PC-9 (cell line): Measurements from ENCODE around the gene GAL3ST2.

Source experiments
- CTCF ChIP-seq: fragments of 200-600 bp; sonication (generic); conservative IDR thresholded peaks from 2 replicates; pipeline ENCODE4 v1.6.1; 2017; ENCODE audit warnings: mixed run types, antibody characterized with exemption, mild to moderate bottlenecking, moderate library complexity
- EZH2 ChIP-seq: fragments of 200-600 bp; sonication (generic); IDR thresholded peaks from 2 replicates; pipeline ENCODE4 v1.8.0; 2017; ENCODE audit warnings: antibody characterized with exemption, low read depth

- TF ChIP-seq EZH2: no peak
- TF ChIP-seq CTCF: no peak
Observed at GRCh38 chr2:241774419-241775222, 2.0 kb upstream of the GAL3ST2 start.
